GM12891 (cell line): ENCODE data around the gene WNT8B.

Source experiments
- POLR2A ChIP-seq: IDR thresholded peaks from 2 replicates; pipeline ENCODE4 v1.6.1; 2011; ENCODE audit warnings: low read depth, low read length, control low read depth
- SPI1 ChIP-seq: IDR thresholded peaks from 2 replicates; pipeline ENCODE4 v1.6.1; 2011; ENCODE audit warnings: low read depth, low read length, control low read depth

- no peak for TF ChIP-seq SPI1
- TF ChIP-seq POLR2A: no peak
These were observed 15.2 kb downstream of the WNT8B start for GRCh38 chr10:100477970-100478369.
